RKO (cell line): ENCODE measurements around the gene CADM2.
"Not testable (repeated sequence)": the region's sequence is repeated elsewhere in the genome, so short reads cannot be mapped to it uniquely, and the experiment has no call there.

ENCODE experiments used
- DNase-seq: peaks from one replicate; pipeline ENCODE4 v3.0.0-alpha.2; 2016; ENCODE audit warnings: low spot score

Gene CADM2

GRCh38 chr3:85672761-85673160 is 714.0 kb downstream of the CADM2 start:
- no peak for DNase-seq

- DNase-seq: no peak
Observed at GRCh38 chr3:85678713-85679112, 719.9 kb downstream of the CADM2 start.

GRCh38 chr3:85681906-85682305 is 723.1 kb downstream of the CADM2 start:
- DNase-seq: no peak

GRCh38 chr3:85691196-85691595 is 732.4 kb downstream of the CADM2 start:
- no peak for DNase-seq

GRCh38 chr3:85697156-85697555 is 738.4 kb downstream of the CADM2 start:
- DNase-seq: no peak

- no peak for DNase-seq
Observed at GRCh38 chr3:85706130-85706529, 747.3 kb downstream of the CADM2 start.

GRCh38 chr3:85708325-85708724 is 749.5 kb downstream of the CADM2 start:
- not testable (repeated sequence) for DNase-seq

GRCh38 chr3:85709346-85709892 is 750.6 kb downstream of the CADM2 start:
- DNase-seq: no peak

- peak; percentile 77 for DNase-seq
Observed at GRCh38 chr3:85710490-85710889, 751.7 kb downstream of the CADM2 start.

- no peak for DNase-seq
Observed at GRCh38 chr3:85721409-85722145, 762.8 kb downstream of the CADM2 start.

- DNase-seq: no peak
Observed at GRCh38 chr3:85725809-85726208, 767.0 kb downstream of the CADM2 start.

- peak; percentile 5 for DNase-seq
Observed at GRCh38 chr3:85726241-85726640, 767.5 kb downstream of the CADM2 start.

- DNase-seq: no peak
Observed at GRCh38 chr3:85737846-85738245, 779.1 kb downstream of the CADM2 start.

- DNase-seq: no peak
Observed at GRCh38 chr3:85740561-85740960, 781.8 kb downstream of the CADM2 start.

GRCh38 chr3:85758442-85758841 is 799.7 kb downstream of the CADM2 start:
- no peak for DNase-seq

- peak; percentile 20 for DNase-seq
Observed at GRCh38 chr3:85760342-85760741, 801.6 kb downstream of the CADM2 start.

- no peak for DNase-seq
Observed at GRCh38 chr3:85780806-85781205, 822.0 kb downstream of the CADM2 start.

- DNase-seq: no peak
Observed at GRCh38 chr3:85781806-85782205, 823.0 kb downstream of the CADM2 start.

GRCh38 chr3:85783291-85783690 is 824.5 kb downstream of the CADM2 start:
- DNase-seq: no peak

- no peak for DNase-seq
Observed at GRCh38 chr3:85785766-85786165, 827.0 kb downstream of the CADM2 start.

- no peak for DNase-seq
Observed at GRCh38 chr3:85790445-85791030, 831.7 kb downstream of the CADM2 start.

GRCh38 chr3:85796140-85796539 is 837.4 kb downstream of the CADM2 start:
- no peak for DNase-seq

- no peak for DNase-seq
Observed at GRCh38 chr3:85800676-85801075, 841.9 kb downstream of the CADM2 start.

- peak; percentile 40 for DNase-seq
Observed at GRCh38 chr3:85801955-85802354, 843.2 kb downstream of the CADM2 start.
